ENCODE results near the gene RNASEH1.
"Not testable (repeated sequence)": the region's sequence is repeated elsewhere in the genome, so short reads cannot be mapped to it uniquely, and the experiment has no call there.

RNASEH1 gene

DNA sequence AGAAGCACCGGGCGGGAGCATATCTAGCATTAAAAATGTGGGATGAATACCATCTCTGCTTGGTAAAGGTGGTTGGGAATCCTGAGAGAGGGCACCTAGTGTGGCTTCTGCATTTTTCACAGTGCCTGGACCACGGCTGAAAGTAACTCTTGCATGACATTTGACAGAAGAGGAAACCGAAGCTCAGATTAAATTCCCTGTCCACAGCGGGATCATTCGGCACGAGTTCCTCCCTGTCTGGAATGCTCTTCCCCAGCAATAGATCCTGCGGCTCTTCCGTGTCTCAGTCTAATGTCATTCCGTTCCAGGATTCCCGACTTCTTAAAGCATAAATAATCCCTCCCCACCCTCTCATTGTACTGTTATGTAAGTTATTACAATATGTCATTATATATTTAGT lies 16.0 kb upstream of the RNASEH1 start:
- TF ChIP-seq, protein P1, sequence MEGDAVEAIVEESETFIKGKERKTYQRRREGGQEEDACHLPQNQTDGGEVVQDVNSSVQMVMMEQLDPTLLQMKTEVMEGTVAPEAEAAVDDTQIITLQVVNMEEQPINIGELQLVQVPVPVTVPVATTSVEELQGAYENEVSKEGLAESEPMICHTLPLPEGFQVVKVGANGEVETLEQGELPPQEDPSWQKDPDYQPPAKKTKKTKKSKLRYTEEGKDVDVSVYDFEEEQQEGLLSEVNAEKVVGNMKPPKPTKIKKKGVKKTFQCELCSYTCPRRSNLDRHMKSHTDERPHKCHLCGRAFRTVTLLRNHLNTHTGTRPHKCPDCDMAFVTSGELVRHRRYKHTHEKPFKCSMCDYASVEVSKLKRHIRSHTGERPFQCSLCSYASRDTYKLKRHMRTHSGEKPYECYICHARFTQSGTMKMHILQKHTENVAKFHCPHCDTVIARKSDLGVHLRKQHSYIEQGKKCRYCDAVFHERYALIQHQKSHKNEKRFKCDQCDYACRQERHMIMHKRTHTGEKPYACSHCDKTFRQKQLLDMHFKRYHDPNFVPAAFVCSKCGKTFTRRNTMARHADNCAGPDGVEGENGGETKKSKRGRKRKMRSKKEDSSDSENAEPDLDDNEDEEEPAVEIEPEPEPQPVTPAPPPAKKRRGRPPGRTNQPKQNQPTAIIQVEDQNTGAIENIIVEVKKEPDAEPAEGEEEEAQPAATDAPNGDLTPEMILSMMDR (conservative IDR thresholded peaks at IDR 0.05; ENCODE audit: control insufficient read depth, insufficient read depth, low read depth, low read length): no peak
- no peak for DNase-seq (ENCODE audit: low read depth)
- H3K4me3 ChIP-seq (ENCODE audit: control insufficient read depth, low read depth, low read length): no peak overlapping the region

DNA sequence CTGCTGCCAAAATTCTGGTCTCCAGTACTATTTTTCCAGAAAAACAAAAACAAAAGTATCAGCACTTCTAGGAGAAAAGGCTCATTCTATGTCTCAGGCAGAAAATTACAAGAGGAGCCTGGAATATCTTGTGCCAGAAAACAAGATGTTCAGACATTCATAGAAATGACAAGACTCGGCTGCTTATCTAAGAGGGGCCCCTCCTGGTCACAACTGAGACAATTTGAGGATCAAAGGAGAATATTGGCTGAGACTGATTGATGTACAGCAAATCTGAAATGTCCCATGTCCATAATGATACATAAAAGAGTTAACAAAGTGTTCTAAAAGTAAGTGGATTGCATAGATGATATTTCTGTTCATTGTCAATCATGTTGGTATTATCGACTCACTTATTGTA lies 14.5 kb upstream of the RNASEH1 start:
- H3K4me3 ChIP-seq (ENCODE audit: control insufficient read depth, low read depth, low read length): no peak overlapping the region
- no peak for DNase-seq (ENCODE audit: low read depth)
- TF ChIP-seq, protein P1 (conservative IDR thresholded peaks at IDR 0.05; ENCODE audit: control insufficient read depth, insufficient read depth, low read depth, low read length): no peak

DNA sequence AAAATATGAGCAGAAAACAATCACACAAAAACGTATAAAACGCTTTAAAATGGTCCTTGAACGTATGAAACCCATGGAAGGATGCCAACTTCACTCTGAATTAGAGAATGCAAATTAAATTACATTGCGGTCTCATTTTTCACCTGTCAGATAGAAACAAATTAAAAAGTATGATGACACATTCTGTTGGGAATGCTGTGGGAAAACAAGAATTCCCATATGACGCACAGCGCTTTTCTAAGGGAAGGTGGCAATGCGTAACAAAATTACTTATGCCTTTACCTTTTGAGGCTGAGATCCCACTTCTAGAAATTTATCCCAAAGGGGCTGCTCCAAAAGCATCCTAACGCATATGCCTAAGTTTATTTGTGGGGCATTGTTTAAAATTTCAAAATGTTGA lies 13.2 kb upstream of the RNASEH1 start:
- TF ChIP-seq, protein P1 (conservative IDR thresholded peaks at IDR 0.05; ENCODE audit: control insufficient read depth, insufficient read depth, low read depth, low read length): no peak
- DNase-seq (ENCODE audit: low read depth): no peak
- H3K4me3 ChIP-seq (ENCODE audit: control insufficient read depth, low read depth, low read length): no peak overlapping the region

DNA sequence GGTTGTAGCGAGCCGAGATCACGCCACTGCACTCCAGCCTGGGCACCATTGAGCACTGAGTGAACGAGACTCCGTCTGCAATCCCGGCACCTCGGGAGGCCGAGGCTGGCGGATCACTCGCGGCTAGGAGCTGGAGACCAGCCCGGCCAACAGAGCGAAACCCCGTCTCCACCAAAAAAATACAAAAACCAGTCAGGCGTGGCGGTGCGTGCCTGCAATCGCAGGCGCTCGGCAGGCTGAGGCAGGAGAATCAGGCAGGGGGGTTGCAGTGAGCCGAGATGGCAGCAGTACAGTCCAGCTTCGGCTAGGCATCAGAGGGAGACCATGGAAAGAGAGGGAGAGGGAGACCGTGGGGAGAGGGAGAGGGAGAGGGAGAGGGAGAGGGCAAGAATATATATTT lies 11.5 kb upstream of the RNASEH1 start:
- H3K4me3 ChIP-seq (ENCODE audit: control insufficient read depth, low read depth, low read length); DNase-seq (ENCODE audit: low read depth): not testable (repeated sequence)

DNA sequence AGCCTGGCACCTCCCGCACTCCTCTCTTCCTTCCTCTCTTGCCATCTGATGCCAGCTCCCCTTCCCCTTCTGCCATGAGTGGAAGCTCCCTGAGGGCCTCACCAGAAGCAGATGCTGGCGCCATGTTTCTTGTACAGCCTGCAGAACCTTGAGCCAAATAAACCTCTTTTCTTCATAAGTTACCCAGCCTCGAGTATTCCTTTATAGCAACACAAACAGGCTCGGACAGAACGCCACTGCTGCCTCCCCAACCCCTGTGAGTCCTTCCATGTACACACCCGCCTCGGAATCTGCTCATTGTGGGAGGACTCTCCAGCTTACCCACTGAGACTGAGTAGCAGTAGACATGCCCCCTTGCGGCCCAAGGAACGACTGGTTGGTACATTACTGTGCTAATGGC lies 8.7 kb upstream of the RNASEH1 start:
- no peak for DNase-seq (ENCODE audit: low read depth)
- H3K4me3 ChIP-seq (ENCODE audit: control insufficient read depth, low read depth, low read length): no peak overlapping the region
- TF ChIP-seq, protein P1 (conservative IDR thresholded peaks at IDR 0.05; ENCODE audit: control insufficient read depth, insufficient read depth, low read depth, low read length): no peak

DNA sequence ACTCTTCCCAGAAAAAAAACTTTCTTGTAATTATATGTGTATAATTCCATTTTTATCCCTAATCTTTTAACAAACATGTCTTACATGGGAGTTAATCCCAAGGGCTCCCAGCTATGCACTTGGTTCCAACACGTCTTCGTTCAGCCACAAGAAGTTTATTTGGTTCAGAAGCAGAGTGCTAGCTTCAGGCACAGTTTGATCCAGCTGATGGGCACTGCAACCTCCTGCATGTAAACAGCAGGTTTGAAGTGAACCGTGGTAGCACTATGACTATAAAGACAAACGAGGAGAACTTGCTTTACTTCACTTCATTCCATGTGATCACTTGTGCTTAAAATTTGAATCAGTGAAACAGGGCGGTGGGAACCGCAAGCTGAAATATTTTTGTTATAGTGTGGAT lies 7.0 kb upstream of the RNASEH1 start:
- DNase-seq (ENCODE audit: low read depth): no peak
- TF ChIP-seq, protein P1 (conservative IDR thresholded peaks at IDR 0.05; ENCODE audit: control insufficient read depth, insufficient read depth, low read depth, low read length): no peak
- H3K4me3 ChIP-seq (ENCODE audit: control insufficient read depth, low read depth, low read length): no peak overlapping the region

DNA sequence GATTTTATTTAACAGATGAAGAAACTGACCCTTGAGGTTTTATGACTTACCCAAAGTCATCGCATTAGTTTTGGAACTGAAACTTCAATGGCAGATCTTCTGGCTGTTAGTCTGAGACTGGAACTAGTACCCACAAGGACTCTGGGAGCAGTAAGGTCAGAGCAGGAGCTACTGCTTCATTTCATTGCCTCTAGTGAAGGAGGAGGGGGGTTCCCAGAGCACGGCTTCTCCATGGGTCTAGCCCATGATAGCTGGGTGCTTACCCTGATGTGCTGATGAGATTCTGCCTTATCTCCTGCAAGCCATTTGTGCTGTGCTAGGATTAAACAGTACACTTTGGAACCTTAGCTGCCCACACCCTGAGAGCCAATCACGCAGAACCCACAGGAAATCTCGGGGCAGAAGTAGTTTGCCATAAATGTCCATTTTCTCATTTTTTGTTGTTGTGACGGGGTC lies 5.4 kb upstream of the RNASEH1 start:
- H3K4me3 ChIP-seq (ENCODE audit: control insufficient read depth, low read depth, low read length): no peak overlapping the region
- TF ChIP-seq, protein P1 (conservative IDR thresholded peaks at IDR 0.05; ENCODE audit: control insufficient read depth, insufficient read depth, low read depth, low read length): no peak
- DNase-seq (ENCODE audit: low read depth): no peak

Measured in fibroblast of mammary gland (primary cell).